NCI-H460 (cell line): ENCODE measurements around the gene GFY. TPM values are rescaled to one million over a fixed set of nuclear protein-coding genes. Genes with fewer than 3 reads are reported as not detected.
"Not testable (repeated sequence)": the region's sequence is repeated elsewhere in the genome, so short reads cannot be mapped to it uniquely, and the experiment has no call there.

Source experiments
- DNase-seq: peaks from one replicate; pipeline ENCODE4 v3.0.0-alpha.2; 2016; ENCODE audit warnings: low read depth; ENCODE audit errors: extremely low read depth
- total RNA-seq: library from RNA; depleted of rRNA; stranded (reverse); fragments of >200 nt; shearing (Covaris generic); gene quantifications from 2 replicates; pipeline ENCODE4 v1.2.3, GENCODE V29; 2014

The GFY gene
- total RNA-seq, 1 experiment from 2014 or later: not detected

- peak; percentile 85 for DNase-seq
Observed at GRCh38 chr19:49442771-49443365, 17.7 kb downstream of the GFY start.

GRCh38 chr19:49443366-49444099 is 18.3 kb downstream of the GFY start:
- DNase-seq: peak; percentile 88

GRCh38 chr19:49444100-49444700 is 19.0 kb downstream of the GFY start:
- not testable (repeated sequence) for DNase-seq

GRCh38 chr19:49445997-49446396 is 20.8 kb downstream of the GFY start:
- DNase-seq: no peak

- DNase-seq: no peak
Observed at GRCh38 chr19:49447485-49448431, 22.6 kb downstream of the GFY start.

- no peak for DNase-seq
Observed at GRCh38 chr19:49448432-49448786, 23.2 kb downstream of the GFY start.

- no peak for DNase-seq
Observed at GRCh38 chr19:49450405-49450804, 25.2 kb downstream of the GFY start.

- peak; percentile 98 for DNase-seq
Observed at GRCh38 chr19:49451430-49452181, 26.4 kb downstream of the GFY start, which contains the start of gene PIH1D1. PIH1D1 (minus strand) TSS chr19:49451814; CDS start chr19:49451574, 240 bp downstream.

- peak; percentile 95 for DNase-seq
Observed at GRCh38 chr19:49453013-49453756, 28.0 kb downstream of the GFY start, which contains the start of gene ALDH16A1. ALDH16A1 (plus strand) TSS chr19:49453225; CDS start chr19:49453332, 107 bp downstream.

GRCh38 chr19:49453757-49454240 is 28.6 kb downstream of the GFY start:
- no peak for DNase-seq

- no peak for DNase-seq
Observed at GRCh38 chr19:49455773-49456172, 30.6 kb downstream of the GFY start.

- DNase-seq: no peak
Observed at GRCh38 chr19:49456326-49456725, 31.1 kb downstream of the GFY start.

- DNase-seq: no peak
Observed at GRCh38 chr19:49458567-49458903, 33.3 kb downstream of the GFY start.

- no peak for DNase-seq
Observed at GRCh38 chr19:49459388-49459787, 34.2 kb downstream of the GFY start.

- DNase-seq: not testable (repeated sequence)
Observed at GRCh38 chr19:49461130-49461529, 35.9 kb downstream of the GFY start.

- DNase-seq: no peak
Observed at GRCh38 chr19:49461656-49462055, 36.5 kb downstream of the GFY start.

- no peak for DNase-seq
Observed at GRCh38 chr19:49462492-49462891, 37.3 kb downstream of the GFY start.

GRCh38 chr19:49463960-49464740 is 39.0 kb downstream of the GFY start:
- DNase-seq: no peak
